Ishikawa (cell line): ENCODE results near the gene GRID1.

Experiments
- EP300 ChIP-seq: IDR thresholded peaks from 2 replicates; pipeline ENCODE4 v1.6.1; 2012; ENCODE audit warnings: borderline replicate concordance
- TEAD4 ChIP-seq: IDR thresholded peaks from 2 replicates; pipeline ENCODE4 v1.6.1; 2012
- ZBTB7A ChIP-seq: IDR thresholded peaks from 2 replicates; pipeline ENCODE4 v1.6.1; 2012; ENCODE audit warnings: low read depth

DNA sequence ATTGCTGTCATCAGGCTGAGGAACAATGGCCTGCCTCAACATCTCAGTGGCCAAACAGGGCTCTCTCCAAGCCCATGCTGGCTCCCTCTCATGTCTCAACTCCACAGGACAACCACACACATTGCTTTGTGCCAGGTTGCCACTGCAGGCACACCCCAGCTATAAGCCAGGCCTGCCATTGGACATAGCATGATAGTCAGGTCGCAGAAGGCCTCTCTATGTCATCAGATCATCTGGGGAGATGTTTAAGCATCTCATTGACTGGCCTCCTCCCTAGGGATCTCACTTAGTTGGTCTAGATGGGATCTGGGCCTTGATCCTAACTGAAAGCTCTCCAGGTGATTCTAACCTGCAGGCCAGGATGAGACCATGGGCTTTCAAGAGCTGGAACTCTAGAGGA, 257.2 kb downstream of the GRID1 start:
- TF ChIP-seq TEAD4 = no peak
- no peak for TF ChIP-seq ZBTB7A
- no peak for TF ChIP-seq EP300
